GM20431 (cell line): ENCODE results near the gene MINDY4.

ENCODE experiments used
- in situ Hi-C: fragments of 300-500 bp; cut with MseI, MboI; formaldehyde crosslinking; loops from one replicate; pipeline ENCODE4 v1.15.0; 2020; ENCODE audit warnings: low sequenced_read_pairs; ENCODE audit not compliant: unreplicated experiment

The MINDY4 gene

DNA sequence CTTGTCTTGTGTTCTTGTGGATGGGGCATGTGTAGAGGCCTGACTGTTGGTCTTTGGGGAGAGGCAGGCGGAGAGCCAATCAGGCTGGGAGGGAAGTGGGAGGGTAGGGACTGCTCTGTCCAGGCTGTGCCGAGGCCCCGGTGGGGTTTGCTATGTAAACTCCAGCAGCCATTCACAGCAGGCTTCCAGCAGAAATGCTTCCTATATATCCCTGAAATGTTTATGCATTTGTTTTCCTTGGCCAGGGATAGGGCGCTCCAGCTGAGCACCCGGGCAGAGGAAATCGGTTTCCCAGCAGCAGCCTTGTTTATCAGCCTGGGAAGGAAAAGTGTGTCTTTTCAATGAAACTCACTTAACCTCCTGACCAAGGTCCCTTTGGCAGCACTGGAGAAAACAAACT, 122.1 kb downstream of the MINDY4 start:
- in situ Hi-C loops: no loop called here

DNA sequence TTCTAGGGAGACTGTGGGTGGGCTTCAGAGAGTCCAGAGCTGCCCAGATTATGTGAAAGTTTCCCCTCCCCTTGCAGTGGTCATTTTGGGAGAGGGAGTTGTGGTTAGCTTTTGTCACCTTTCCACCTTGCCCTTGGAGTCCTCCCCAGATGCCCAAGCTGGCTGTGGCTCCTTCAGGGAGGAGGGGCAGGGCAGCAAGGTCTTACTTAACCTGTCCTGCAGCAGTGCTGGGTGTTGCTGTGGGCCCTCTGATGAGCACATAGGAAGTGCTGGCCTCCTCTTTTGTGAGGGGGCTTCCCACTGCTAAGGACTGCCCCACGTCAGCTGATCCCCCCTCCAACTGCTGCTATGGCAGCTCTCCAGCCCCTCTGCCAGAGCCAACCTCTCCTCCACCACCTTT, 122.8 kb downstream of the MINDY4 start:
- in situ Hi-C loops: no loop called here

GRCh38 chr7:30894866-30895605, 123.8 kb downstream of the MINDY4 start:
- in situ Hi-C loops: no loop called here

DNA sequence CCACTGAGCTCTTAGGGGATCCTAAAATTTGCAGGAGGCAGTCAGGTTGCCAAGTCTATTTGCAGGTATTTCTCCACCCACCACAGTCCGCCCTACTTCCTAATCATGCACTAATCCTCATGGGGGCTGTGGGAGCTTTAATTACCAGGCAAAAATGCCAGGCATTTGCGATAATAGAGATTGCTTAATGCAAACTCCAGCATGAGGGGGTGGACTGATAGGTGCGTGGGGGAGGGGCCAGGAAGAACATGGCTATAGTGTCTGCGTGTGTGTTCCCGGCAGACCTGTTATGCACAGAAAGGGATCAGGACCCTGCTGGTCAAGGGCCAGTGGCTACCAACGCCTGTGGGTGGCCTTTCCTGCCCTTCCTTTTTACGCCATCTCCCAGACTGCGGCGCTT, 124.8 kb downstream of the MINDY4 start:
- in situ Hi-C loops: no loop called here

- in situ Hi-C loops: no loop called here
These were observed 125.8 kb downstream of the MINDY4 start for GRCh38 chr7:30896783-30897637.

DNA sequence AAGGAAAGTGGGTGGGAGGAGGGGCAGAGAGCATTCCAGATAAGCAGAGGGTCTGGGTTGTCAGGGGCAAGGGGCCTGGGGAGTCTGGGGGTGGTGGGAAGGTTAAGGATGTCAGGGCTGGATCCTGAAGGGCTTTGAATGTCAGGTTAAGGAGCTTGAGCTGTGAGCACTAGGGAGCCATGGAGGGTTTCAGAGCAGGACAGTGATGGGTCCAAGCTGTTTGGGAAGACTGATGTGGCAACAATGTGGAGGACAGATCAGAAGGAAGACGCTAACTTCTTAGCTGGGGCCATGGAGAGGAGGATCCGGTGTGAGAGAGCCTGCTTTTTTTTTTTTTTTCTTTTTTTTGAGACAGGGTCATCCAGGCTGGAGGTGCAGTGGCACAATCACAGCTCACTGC, 126.6 kb downstream of the MINDY4 start:
- in situ Hi-C loops: no loop called here

DNA sequence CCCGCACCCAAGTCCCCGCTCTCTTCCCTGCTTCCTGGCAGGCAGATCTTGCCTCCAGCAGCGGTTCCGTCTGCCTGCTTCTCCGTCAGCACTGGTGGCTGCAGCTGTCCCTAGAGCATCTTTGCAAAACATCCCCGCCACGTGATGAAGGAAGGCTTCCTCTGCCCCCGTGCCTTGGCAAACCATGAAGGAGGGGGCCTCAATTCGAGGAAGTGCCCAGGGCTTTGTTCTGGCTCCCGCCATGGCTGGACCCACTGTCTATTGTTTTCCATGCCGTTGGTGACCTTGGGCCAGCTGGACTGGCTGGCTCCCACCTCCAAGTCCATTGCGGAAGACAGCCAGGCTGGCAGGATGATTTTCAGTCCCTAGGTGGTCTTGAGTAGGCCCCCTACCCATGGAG, 127.2 kb downstream of the MINDY4 start:
- in situ Hi-C loops: no loop called here

DNA sequence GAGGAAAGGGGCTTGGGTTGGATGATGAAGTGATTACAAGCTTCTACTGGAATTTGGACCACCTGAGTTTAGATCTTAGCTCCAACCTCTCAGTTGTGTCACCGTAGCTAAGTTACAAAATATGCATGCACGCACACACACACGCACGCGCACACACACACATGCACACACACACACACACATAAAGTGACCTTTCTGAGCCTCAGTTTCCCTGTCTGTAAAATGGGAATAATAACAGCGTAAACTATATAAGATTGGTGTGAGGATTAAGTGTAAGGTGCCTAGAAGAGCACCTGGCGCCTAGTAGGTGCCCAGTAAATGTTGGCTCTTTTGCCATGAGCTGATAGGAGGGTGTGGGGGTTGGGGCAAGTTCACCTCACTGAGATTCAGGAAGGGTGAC, 127.8 kb downstream of the MINDY4 start:
- in situ Hi-C loops: no loop called here

- in situ Hi-C loops: no loop called here
These were observed 128.4 kb downstream of the MINDY4 start for GRCh38 chr7:30899630-30900029.

- in situ Hi-C loops: no loop called here
These were observed 128.8 kb downstream of the MINDY4 start for GRCh38 chr7:30900053-30900452.

DNA sequence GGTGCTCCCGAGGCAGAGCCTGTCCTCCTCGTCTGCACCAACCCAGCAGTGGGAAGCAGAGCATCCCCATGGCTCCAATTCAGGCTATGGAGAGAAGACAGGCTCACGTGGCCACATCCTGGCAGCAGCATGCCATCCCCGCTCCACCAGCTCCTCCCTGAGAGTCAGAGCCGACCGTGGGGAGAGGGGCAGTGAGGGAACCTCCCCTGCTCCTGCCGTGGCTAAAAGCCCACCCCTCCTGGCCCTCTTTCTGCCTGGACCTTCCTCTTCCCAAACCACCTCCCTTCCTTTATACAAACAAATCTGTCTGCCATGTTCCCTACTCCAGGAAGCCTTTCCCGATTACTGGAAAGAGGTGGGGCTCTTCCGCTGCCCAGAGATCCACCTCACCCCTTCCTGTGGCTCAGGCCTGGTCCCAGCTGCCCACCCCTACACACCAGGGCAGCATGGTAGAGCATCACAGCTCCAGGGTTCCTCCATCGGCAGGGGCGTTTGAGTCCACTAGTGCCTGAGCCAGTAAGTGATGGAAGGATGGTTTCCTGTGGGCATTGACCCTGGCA, 129.7 kb downstream of the MINDY4 start:
- in situ Hi-C loops: no loop called here

GRCh38 chr7:30901856-30902255, 130.6 kb downstream of the MINDY4 start:
- in situ Hi-C loops: no loop called here

GRCh38 chr7:30902466-30902865, 131.2 kb downstream of the MINDY4 start:
- in situ Hi-C loops: no loop called here

DNA sequence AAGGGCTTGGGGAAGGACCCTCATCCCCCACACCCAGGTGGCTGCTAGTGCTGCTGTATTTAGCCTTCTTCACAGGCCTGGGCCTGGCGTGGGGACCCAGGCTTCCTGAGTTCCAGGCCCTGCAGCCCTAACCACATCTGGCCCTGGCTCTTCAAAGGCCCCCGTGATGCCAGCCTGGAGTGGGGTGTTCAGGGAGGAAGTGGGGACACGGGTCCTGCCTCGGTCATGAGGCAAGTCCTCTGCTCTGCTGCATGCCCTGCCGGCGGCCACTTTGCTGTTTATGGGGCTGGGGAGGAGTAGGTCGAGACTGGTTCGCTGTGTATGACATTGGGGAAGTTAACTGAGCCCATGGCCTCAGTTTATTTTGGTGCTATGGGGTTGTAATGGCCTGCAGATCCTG, 131.9 kb downstream of the MINDY4 start:
- in situ Hi-C loops: no loop called here

GRCh38 chr7:30904561-30904960, 133.3 kb downstream of the MINDY4 start:
- in situ Hi-C loops: no loop called here

- in situ Hi-C loops: no loop called here
These were observed 134.1 kb downstream of the MINDY4 start for GRCh38 chr7:30905078-30906012.

DNA sequence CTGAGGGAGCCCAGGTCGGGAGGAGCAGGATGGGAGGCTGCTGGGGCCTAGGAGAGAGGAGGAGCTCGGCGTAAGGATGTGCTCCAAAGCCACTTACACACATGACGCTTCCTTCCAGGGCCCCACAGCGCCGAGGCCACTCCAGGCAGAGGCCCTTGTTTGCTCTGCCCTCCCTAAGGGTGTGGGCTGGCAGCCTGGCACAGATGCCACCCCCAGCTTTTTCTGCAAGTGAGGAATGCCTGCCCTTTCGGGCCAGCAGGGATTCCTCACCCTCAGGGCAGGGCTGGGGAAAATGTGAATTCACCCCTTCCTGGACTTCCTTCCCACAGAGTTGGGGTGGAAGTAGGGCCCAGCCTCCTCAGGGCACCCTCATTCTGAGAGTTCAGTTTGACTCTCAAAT, 134.8 kb downstream of the MINDY4 start:
- in situ Hi-C loops: no loop called here

GRCh38 chr7:30906515-30907240, 135.5 kb downstream of the MINDY4 start:
- in situ Hi-C loops: no loop called here

DNA sequence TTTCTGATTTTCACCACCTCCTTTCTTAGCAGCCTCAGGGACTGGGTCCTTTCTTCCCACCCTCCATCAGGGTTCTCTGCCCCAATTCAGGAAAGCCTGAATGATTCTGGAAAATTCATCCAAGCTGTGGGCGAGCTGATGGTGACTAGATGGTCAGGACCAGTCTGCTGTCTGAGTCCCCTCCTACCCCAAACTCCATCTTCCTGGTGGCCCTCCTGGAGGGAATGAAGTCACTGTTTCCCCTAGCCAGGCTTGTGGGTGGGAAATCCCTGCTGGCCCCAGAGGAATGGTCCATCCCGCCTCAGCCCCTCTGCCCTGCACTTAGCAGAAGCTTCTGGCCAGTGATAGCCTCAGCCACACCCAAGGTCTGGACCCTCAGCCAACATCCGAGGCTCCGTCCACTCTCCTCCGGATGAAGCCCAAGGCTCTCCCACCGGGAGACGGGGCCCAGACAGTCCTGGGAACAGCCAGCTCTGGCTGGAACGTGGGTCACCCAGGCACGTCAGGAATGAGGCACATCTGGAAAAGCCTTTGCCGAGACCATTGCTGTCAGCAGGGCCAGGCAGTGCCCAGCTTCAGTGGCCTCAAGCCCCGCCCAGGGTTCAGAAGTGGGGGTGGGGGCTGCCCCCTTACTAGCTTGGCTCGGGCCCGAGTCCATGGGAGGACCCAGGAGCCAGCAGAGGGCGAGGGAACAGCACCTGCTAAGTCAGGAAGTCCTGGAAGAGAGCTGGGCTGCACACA, 136.5 kb downstream of the MINDY4 start:
- in situ Hi-C loops: no loop called here
